ENCODE measurements around the gene PROP1.
"Not testable (repeated sequence)": the region's sequence is repeated elsewhere in the genome, so short reads cannot be mapped to it uniquely, and the experiment has no call there.

PROP1 gene

GRCh38 chr5:177995691-177996595 is at the start of gene PROP1:
Gene PROP1, minus strand, starts transcription at chr5:177996242. Its CDS starts 309 bp downstream, at chr5:177995933.
- no peak for DNase-seq

GRCh38 chr5:178019379-178020030 is 23.5 kb upstream of the PROP1 start:
- DNase-seq, result not testable (repeated sequence)

GRCh38 chr5:178012758-178013157 is 16.7 kb upstream of the PROP1 start:
- DNase-seq, result not testable (repeated sequence)

- DNase-seq, result not testable (repeated sequence)
These were observed 15.9 kb upstream of the PROP1 start for GRCh38 chr5:178011816-178012554.

DNA sequence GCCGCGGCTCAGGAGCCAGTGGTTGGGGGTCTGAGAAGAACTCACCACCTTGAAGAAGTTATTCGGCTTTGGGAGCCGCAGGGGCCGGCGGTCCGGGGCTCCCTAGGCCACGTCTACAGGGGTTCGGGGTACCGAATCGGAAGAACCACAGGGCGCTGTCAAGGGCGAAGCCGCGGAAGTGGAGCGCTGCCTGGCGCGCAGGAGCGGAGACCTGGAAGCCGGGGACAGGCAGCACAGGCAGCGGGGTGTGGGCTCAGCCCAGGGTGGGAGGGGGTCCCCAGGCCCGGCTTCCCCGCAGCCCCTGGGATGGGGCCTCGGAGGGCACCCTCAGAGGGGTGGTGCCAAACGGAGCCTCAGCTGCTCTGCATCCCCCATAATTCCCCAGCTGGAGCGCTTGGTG is 11.2 kb upstream of the PROP1 start:
- not testable (repeated sequence) for DNase-seq

- not testable (repeated sequence) for DNase-seq
These were observed 10.6 kb upstream of the PROP1 start for GRCh38 chr5:178006536-178007231.

DNA sequence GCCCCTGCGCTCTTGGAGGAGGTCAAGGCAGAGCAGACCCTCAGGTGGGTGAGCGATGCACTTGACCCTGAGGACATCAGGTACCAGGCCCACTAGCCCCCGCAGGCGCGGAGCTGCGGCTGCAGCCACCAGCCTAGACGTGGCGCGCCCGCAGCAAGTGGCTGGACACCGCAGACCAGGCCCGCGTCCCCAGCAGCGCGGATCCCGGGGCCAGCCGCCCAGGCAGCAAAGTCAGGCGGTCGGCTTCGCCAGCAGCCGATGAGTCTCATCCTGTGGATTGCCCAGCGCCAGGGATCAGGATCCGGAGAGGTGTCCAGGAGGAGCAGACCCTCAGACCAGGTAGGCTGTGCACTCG is 10.1 kb upstream of the PROP1 start:
- not testable (repeated sequence) for DNase-seq

- DNase-seq, result no peak
These were observed 1.8 kb upstream of the PROP1 start for GRCh38 chr5:177997846-177998245.

- DNase-seq, result no peak
These were observed 1.3 kb upstream of the PROP1 start for GRCh38 chr5:177997319-177997670.

DNA sequence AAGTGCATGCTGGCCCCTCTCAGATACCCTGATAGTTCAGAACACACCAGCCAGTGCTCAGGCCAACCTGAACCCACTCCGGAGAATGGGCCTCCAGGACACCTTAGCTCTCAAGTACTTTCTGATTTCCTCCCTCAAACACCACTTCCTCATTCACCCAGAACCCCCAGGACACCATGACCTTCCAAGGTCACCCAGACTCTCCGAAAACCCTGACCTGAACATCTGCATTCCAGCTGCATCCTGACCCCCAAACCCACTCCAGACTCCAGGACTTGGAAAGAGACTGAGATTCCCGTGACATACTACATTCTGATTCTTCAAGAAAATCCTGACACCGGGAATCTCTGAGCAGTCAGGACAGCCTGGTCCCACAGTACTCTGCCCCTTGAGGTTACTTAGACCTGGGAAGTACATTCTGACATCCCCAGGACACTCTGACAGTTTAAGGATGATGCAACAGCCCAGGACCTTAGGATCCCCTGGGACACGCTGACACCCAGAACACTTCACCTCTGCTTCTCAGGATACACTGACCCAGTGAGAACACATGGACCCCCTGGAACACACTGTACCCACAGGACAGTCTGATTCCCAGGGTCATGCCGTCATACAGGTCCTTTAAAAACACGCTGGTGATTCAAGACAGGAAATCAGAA is 747 bp upstream of the PROP1 start:
- no peak for DNase-seq

DNA sequence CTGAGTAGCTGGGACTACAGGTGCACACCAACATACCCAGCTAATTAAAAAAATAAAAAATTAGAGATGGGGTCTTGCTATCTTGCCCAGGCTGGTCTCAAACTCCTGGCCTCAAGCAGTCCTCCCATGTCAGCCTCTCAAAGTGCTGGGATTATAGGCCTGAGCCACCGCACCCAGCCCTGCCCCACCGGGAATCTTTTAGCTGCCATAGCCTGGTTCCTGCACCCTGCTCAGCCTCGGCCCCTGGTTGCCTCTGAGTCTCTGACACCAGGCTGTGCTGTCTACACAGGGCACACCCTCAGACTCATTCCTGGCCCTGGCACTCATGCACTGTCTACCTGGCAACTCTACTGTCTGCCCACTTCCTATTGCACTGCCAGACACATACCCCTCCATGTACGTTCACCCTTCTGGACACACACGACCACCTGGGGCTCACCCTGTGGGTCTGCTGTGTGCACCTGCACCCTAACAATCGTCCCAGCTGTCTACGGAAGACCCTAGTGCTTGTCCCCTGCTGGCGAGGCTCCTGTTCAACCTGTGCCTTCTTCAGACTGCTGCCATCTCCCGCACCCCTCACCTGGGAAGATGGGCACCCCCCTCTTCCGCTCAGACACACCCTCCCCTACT is 1.4 kb downstream of the PROP1 start:
- DNase-seq, result no peak

DNA sequence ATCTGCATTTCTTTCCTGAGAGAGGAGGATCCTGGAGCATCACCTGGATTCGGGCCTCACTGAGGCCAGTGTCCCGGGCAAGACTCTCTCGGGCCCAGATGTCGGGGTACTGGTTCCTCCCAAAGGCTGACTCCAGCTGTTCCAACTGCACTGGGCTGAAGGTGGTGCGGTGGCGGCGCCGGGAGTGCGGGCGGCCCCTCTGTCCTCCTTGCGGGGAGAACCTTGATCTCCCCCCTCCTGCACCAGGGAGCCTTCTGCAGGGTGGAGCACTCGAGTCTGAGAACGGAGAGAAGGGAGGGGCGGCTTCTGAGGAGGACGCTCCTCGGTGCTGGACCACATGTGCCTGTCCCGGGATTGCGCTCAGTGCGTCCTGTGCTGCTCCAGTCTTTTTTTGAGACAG is 2.0 kb downstream of the PROP1 start:
- DNase-seq, result no peak

DNA sequence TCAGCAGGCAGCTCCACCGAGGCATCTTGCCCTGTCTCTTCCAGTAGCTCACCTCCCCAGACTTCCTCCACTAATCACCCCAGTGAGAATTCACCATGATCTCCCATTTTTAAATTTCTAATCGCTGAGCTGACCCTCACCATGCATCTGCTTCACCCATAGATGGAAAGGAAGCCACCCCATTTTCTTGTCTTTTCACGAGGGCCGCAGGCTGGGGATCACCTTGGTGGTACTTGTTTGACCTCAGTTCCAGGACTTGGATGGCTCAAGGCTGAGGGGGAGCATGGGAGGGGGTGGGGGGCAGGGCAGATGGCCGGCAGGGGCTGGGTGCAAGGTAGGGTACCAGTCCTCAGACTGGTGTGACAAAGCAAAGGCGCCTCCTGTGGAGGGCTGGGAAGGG is 3.6 kb downstream of the PROP1 start:
- no peak for DNase-seq

GRCh38 chr5:177988989-177989625 is 6.9 kb downstream of the PROP1 start:
- DNase-seq, result no peak

DNA sequence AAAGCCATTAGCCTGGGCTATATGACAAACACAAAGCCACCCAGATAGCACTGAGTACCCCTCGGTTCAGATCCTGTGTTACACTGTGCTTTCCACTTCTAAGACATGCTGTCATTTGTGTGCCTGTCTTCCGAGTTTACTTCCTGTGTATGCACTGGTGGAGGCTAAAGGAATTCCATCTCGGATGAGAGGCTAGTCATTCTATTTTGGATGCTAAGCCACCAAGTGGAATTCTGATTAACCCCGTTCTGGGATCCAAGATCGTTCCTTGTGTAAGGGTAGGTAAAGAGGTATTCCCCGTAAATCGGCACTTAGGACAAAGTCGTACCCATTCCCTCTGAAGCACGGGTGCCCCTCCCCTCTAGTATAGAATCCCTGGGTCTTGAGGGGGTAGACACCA is 8.7 kb downstream of the PROP1 start:
- DNase-seq, result no peak

DNA sequence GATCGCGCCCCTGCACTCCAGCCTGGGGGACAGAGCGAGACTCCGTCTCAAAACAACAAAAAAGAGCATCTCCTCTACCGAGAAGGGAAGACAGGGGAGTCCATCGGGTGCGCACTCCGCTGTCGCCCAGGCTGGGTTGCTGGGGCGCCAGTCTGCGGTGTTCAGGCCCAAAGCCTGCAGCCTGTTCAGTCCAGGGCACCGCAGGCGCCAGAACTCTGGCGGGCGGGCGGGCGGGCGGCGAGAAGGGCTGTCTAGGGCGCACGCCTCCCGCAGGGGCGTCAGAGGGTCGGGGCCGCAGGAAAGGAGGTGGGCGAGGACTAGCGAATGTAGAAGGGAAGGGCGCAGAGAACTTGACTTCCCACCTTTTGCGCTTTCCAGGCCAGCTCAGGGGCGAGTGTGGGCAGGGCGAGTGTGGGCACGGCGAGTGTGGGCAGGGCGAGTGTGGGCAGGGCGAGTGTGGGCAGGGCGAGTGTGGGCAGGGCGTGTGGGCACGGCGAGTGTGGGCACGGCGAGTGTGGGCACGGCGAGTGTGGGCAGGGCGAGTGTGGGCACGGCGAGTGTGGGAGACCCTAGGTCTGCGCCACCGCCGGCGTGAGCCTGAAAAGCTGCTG is 10.5 kb downstream of the PROP1 start:
- DNase-seq, result no peak

GRCh38 chr5:177984584-177985206 is 11.3 kb downstream of the PROP1 start:
- DNase-seq, result no peak

GRCh38 chr5:177983763-177984583 is 12.1 kb downstream of the PROP1 start:
- no peak for DNase-seq

DNA sequence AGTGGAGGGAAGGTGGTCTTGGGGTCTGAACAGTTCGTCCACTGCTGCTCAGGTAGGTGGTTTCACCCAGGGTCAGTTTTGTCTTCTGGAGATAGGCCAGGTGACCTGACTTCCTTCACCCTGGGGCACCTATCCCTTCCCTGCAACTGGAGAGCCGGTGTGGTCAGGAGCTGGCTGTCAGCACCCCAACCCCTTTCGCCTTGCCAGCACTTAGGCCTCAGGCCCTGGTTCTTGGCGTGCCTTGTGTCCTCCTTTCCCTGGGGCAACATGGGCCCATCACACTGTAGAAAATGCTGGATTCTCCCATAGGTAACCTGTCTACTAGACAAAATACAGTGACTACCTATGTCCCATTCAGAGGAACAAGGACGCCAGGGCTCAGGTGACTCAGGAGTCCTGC is 13.1 kb downstream of the PROP1 start:
- DNase-seq, result no peak

Data from NCI-H748 treated with DMSO at 0.1 percent for 48 hours (cell line).